Activated CD8-positive, alpha-beta T cell treated with anti-CD3 and anti-CD28 coated beads for 36 hours (primary cell): ENCODE data around the gene SFR1. TPM values are rescaled to one million over a fixed set of nuclear protein-coding genes. Genes with fewer than 3 reads are reported as not detected.

Experiments used
- ATAC-seq: fragments of 200-7000 bp; cut with Tn5 transposase; one replicate; pipeline ENCODE4 v1.10.0; 2021; ENCODE audit warnings: mild to moderate bottlenecking, moderate library complexity
- CTCF ChIA-PET: fragments of 350-600 bp; sonication (Branson Sonifier 250); formaldehyde crosslinking; loops from one replicate; lab custom pipeline; 2021; ENCODE audit warnings: antibody characterized with exemption; lab: Charles Lee
- POLR2A ChIA-PET: fragments of 350-600 bp; sonication (Branson Sonifier 250); formaldehyde crosslinking; loops from one replicate; lab custom pipeline; 2021; ENCODE audit warnings: antibody characterized with exemption; lab: Charles Lee
- DNase-seq: peaks from one replicate; pipeline ENCODE4 v3.0.0-alpha.2; 2020
- H3K27ac Mint-ChIP-seq: one replicate; pipeline ENCODE4 v1.8.0; 2021; ENCODE audit warnings: mild to moderate bottlenecking, mixed read lengths
- H3K27me3 Mint-ChIP-seq: one replicate; pipeline ENCODE4 v1.8.0; 2021; ENCODE audit warnings: mixed read lengths
- H3K36me3 Mint-ChIP-seq: one replicate; pipeline ENCODE4 v1.8.0; 2021; ENCODE audit warnings: low read depth, mixed read lengths
- H3K4me1 Mint-ChIP-seq: one replicate; pipeline ENCODE4 v1.8.0; 2021; ENCODE audit warnings: low read depth, mixed read lengths
- H3K4me3 Mint-ChIP-seq: one replicate; pipeline ENCODE4 v1.8.0; 2021; ENCODE audit warnings: mild to moderate bottlenecking, moderate library complexity, mixed read lengths
- H3K9me3 Mint-ChIP-seq: one replicate; pipeline ENCODE4 v1.8.0; 2021; ENCODE audit warnings: mixed read lengths
- CTCF ChIP-seq: fragments of 200-600 bp; IDR thresholded peaks from one replicate; pipeline ENCODE4 v1.8.0; 2022; ENCODE audit warnings: antibody characterized with exemption, mild to moderate bottlenecking
- intact Hi-C: fragments of 100-400 bp; cut with micrococcal nuclease; formaldehyde crosslinking; loops from one replicate; pipeline ENCODE4 v1.10.0; 2022
- total RNA-seq, 2 experiments: library from RNA; stranded (reverse); gene quantifications; one replicate each; pipeline ENCODE4 v1.2.3, GENCODE V29; 2021

Gene SFR1
- total RNA-seq, 2 experiments from 2014 or later, result 16.8 to 17.9 TPM

GRCh38 chr10:104098358-104098925 lies 23.5 kb upstream of the SFR1 start:
- DNase-seq, result no peak
- intact Hi-C loops, result no loop called here
- no peak overlapping the region for H3K27ac Mint-ChIP-seq
- no peak overlapping the region for H3K4me3 Mint-ChIP-seq
- POLR2A ChIA-PET, result no interaction called here
- CTCF ChIA-PET, result no interaction called here
- H3K36me3 Mint-ChIP-seq, result no peaks in the 10 kb centered on the region
- H3K9me3 Mint-ChIP-seq, result peaks cover 6% of the 10 kb centered on the region
- peaks cover 8% of the 10 kb centered on the region for H3K4me1 Mint-ChIP-seq
- no peak for ATAC-seq
- TF ChIP-seq CTCF, result no peak
- H3K27me3 Mint-ChIP-seq, result peaks cover 3% of the 10 kb centered on the region

GRCh38 chr10:104099269-104099668 lies 22.7 kb upstream of the SFR1 start:
- no peak for ATAC-seq
- ChIA-PET CTCF (interaction anchor here (0.8 kb wide), 1 partner anchor 10 kb away, joined by 4 read pairs; no protein-coding TSS in a partner anchor), POLR2A (no interaction called here)
- intact Hi-C loops, result no loop called here
- Mint-ChIP-seq H3K9me3 (peaks cover 1% of the 10 kb centered on the region), H3K36me3 (no peaks in the 10 kb centered on the region), H3K27ac (no peak overlapping the region), H3K27me3 (peaks cover 3% of the 10 kb centered on the region), H3K4me3 (no peak overlapping the region), H3K4me1 (peaks cover 3% of the 10 kb centered on the region)
- DNase-seq, result no peak
- no peak for TF ChIP-seq CTCF

DNA sequence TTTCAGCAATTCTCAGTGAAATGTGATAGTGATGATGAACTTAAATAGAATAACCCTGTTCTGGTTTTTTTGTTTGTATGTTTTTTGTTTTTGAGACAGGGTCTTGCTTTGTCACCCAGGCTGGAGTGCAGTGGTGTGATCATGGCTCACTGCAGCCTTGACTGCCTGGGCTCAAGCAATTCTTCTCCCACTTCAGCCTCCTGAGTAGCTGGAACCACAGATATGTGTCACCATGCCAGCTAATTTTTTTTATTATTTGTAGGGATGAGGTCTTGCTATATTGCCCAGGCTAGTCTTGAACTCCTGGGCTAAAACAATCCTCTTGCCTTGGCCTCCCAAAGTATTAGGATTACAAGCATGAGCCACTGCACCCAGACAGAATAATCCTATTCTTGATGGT lies 22.0 kb upstream of the SFR1 start:
- ChIA-PET POLR2A (no interaction called here), CTCF (interaction anchor here (0.8 to 2.5 kb wide), 3 partner anchors 10 to 31 kb away, joined by 3 to 7 read pairs (median 4); partner anchors contain the start of gene SFR1)
- Mint-ChIP-seq H3K4me3 (no peak overlapping the region), H3K36me3 (no peaks in the 10 kb centered on the region), H3K4me1 (peaks cover 2% of the 10 kb centered on the region), H3K27me3 (peaks cover 3% of the 10 kb centered on the region), H3K27ac (no peak overlapping the region), H3K9me3 (peaks cover 1% of the 10 kb centered on the region)
- ATAC-seq (no peak), DNase-seq (no peak)
- intact Hi-C loops, result no loop called here
- no peak for TF ChIP-seq CTCF

- ATAC-seq (no peak), DNase-seq (no peak)
- Mint-ChIP-seq H3K9me3 (peaks cover 1% of the 10 kb centered on the region), H3K27ac (no peak overlapping the region), H3K27me3 (peaks cover 3% of the 10 kb centered on the region), H3K4me3 (no peak overlapping the region), H3K36me3 (no peaks in the 10 kb centered on the region), H3K4me1 (peaks cover 3% of the 10 kb centered on the region)
- ChIA-PET POLR2A (interaction anchor here (1.0 kb wide), 1 partner anchor 22 kb away, joined by 3 read pairs; no protein-coding TSS in a partner anchor), CTCF (interaction anchor here (1.0 to 2.5 kb wide), 2 partner anchors 21 to 30 kb away, joined by 3 to 7 read pairs; partner anchors contain the start of gene SFR1)
- no peak for TF ChIP-seq CTCF
- intact Hi-C loops, result no loop called here
These were observed 21.2 kb upstream of the SFR1 start for GRCh38 chr10:104100795-104101194.

- intact Hi-C loops, result no loop called here
- no peak for ATAC-seq
- no peaks in the 10 kb centered on the region for H3K9me3 Mint-ChIP-seq
- H3K4me1 Mint-ChIP-seq, result peaks cover 3% of the 10 kb centered on the region
- H3K27me3 Mint-ChIP-seq, result no peaks in the 10 kb centered on the region
- ChIA-PET POLR2A (interaction anchor here (1.0 to 1.6 kb wide), 2 partner anchors 19 to 24 kb away, joined by 3 to 7 read pairs; partner anchors contain the start of gene SFR1), CTCF (interaction anchor here (1.2 to 2.5 kb wide), 3 partner anchors 12 to 20 kb away, joined by 3 to 7 read pairs (median 6); partner anchors contain the start of gene SFR1)
- TF ChIP-seq CTCF, result no peak
- H3K4me3 Mint-ChIP-seq, result no peak overlapping the region
- no peak for DNase-seq
- H3K36me3 Mint-ChIP-seq, result no peaks in the 10 kb centered on the region
- no peak overlapping the region for H3K27ac Mint-ChIP-seq
These were observed 20.1 kb upstream of the SFR1 start for GRCh38 chr10:104101902-104102301.
